Neural progenitor cell (in vitro differentiated cells): ENCODE data around the gene CA5A.
"Not testable (repeated sequence)": the region's sequence is repeated elsewhere in the genome, so short reads cannot be mapped to it uniquely, and the experiment has no call there.

Experiments
- CTCF ChIP-seq: fragments of 200-600 bp; sonication (generic); IDR thresholded peaks from 2 replicates; pipeline ENCODE4 v1.5.1; 2017; ENCODE audit warnings: antibody characterized with exemption, mild to moderate bottlenecking
- EZH2 ChIP-seq: fragments of 200-600 bp; sonication (generic); IDR thresholded peaks from 2 replicates; pipeline ENCODE4 v1.6.1; 2017; ENCODE audit warnings: antibody characterized with exemption, mild to moderate bottlenecking, moderate library complexity
- EZH2phosphoT487 ChIP-seq: fragments of 200-600 bp; sonication (generic); IDR thresholded peaks from 2 replicates; pipeline ENCODE4 v1.6.1; 2017; ENCODE audit warnings: antibody characterized with exemption

DNA sequence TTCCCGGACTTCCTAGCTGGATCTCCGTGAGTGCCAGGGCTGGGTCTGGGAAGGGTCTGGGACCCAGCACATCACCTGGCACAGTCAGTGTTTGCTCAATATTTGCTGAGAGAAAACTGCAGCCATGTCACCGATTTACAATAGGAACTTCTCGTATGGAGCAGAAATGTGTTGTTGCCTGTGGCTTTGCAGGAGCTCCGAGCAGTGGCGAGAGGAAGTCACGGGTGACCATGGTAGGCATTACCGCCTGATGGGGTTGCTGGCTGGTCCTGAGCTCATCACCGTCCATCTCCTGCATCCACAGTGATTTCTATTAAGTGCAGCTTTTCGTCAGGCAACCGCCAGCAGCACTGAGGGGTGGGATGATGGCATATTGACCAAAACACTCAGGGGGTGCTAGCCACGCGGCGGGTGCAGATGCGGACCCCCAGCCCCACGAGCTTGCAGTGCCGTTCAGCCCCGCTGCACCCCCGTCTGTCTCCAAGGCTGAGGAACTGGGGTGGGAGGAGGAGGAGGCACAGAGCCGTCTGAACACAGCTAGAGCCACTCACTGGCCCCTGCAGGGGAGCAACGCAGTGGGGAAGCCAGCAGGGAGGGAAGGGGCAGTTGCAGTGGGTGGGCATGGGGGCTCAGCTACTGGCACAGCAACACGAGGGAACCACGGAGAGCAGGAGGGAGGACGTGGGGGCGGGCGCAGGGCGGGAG lies 22.2 kb downstream of the CA5A start:
- not testable (repeated sequence) for TF ChIP-seq CTCF, EZH2, EZH2phosphoT487
